Measurements from ENCODE around the gene SUV39H1. TPM values are rescaled to one million over a fixed set of nuclear protein-coding genes. Genes with fewer than 3 reads are reported as not detected.

The SUV39H1 gene
- 4.2 and 20.0 TPM in 2 replicates for total RNA-seq

GRCh38 chrX:48696301-48696908 lies at the start of gene SUV39H1:
Gene SUV39H1, plus strand, starts transcription at chrX:48696734. Its CDS starts 51 bp downstream, at chrX:48696785.

GRCh38 chrX:48683411-48683982 lies 13.0 kb upstream of the SUV39H1 start, which contains the start of gene WAS:
Gene WAS, plus strand, starts transcription at chrX:48683799. Its CDS starts 55 bp downstream, at chrX:48683854.

Small RNA genes lying within 50 kb of the gene (small RNA-seq; reads per million reads assigned to genes)
- gene RNU6-1056P (ENCODE audit: low replicate concordance) = not detected

Other genes starting within 250 kb of the SUV39H1 start
- 2.2 and 18.9 TPM in 2 replicates for gene SLC38A5, start 226.5 kb upstream of the SUV39H1 start, total RNA-seq
- gene FTSJ1, start 220.5 kb upstream of the SUV39H1 start, total RNA-seq = 77.7 and 117 TPM in 2 replicates
- gene PORCN, start 187.7 kb upstream of the SUV39H1 start, total RNA-seq = 15.5 and 15.9 TPM in 2 replicates
- gene EBP, start 174.9 kb upstream of the SUV39H1 start, total RNA-seq = 119 and 127 TPM in 2 replicates
- gene TBC1D25, start 157.0 kb upstream of the SUV39H1 start, total RNA-seq = 11.8 and 12.6 TPM in 2 replicates
- 367 and 438 TPM in 2 replicates for gene RBM3, start 122.2 kb upstream of the SUV39H1 start, total RNA-seq
- gene WDR13, start 99.2 kb upstream of the SUV39H1 start, total RNA-seq = 88.8 and 132 TPM in 2 replicates
- 0.14 TPM in 1 of 2 replicates, not detected in the other for gene WAS, start 12.9 kb upstream of the SUV39H1 start, total RNA-seq
- not detected in 2 replicates for gene GLOD5, start 65.0 kb downstream of the SUV39H1 start, total RNA-seq
- gene GATA1, start 89.9 kb downstream of the SUV39H1 start, total RNA-seq = not detected in 2 replicates
- 28.0 and 37.2 TPM in 2 replicates for gene HDAC6, start 105.3 kb downstream of the SUV39H1 start, total RNA-seq
- gene ERAS, start 129.8 kb downstream of the SUV39H1 start, total RNA-seq = 0.22 TPM in 1 of 2 replicates, not detected in the other
- gene PCSK1N, start 138.9 kb downstream of the SUV39H1 start, total RNA-seq = not detected in 2 replicates
- gene TIMM17B, start 201.0 kb downstream of the SUV39H1 start, total RNA-seq = 35.5 and 42.0 TPM in 2 replicates
- gene PQBP1, start 201.2 kb downstream of the SUV39H1 start, total RNA-seq = 56.7 and 94.3 TPM in 2 replicates
- 23.9 and 26.1 TPM in 2 replicates for gene SLC35A2, start 214.9 kb downstream of the SUV39H1 start, total RNA-seq
- gene PIM2, start 222.3 kb downstream of the SUV39H1 start, total RNA-seq = 13.2 and 19.3 TPM in 2 replicates